GM12878 (cell line): Measurements from ENCODE around the gene CCT6A. TPM values are rescaled to one million over a fixed set of nuclear protein-coding genes. Genes with fewer than 3 reads are reported as not detected.

Source experiments
- ATAC-seq: fragments of 200-7000 bp; cut with Tn5 transposase; 3 replicates; pipeline ENCODE4 v1.9.1; 2020; ENCODE audit warnings: mild to moderate bottlenecking, moderate library complexity
- BruUV-seq: library from RNA; stranded (reverse); fragments of 400-500 nt; replicated peaks from 2 replicates; lab custom pipeline; 2021; lab: Mats Ljungman, UMichigan
- CTCF ChIA-PET: fragments of 300-600 bp; sonication (Branson Sonifier 250); formaldehyde crosslinking; extraction: SDS; loops from one replicate; lab custom pipeline; 2021; ENCODE audit warnings: inconsistent platforms; lab: Yijun Ruan, JAX
- POLR2A ChIA-PET: fragments of 350-600 bp; formaldehyde crosslinking; extraction: SDS; loops from one replicate; lab custom pipeline; 2021; ENCODE audit warnings: inconsistent platforms; lab: Charles Lee
- RAD21 ChIA-PET: fragments of 300-600 bp; sonication (Branson Sonifier 250); formaldehyde crosslinking; loops from one replicate; lab custom pipeline; 2023; ENCODE audit warnings: antibody characterized with exemption; ENCODE audit not compliant: unreplicated experiment; lab: Charles Lee
- SMC1A ChIA-PET: fragments of 300-600 bp; sonication (Branson Sonifier 250); formaldehyde crosslinking; loops from one replicate; lab custom pipeline; 2023; ENCODE audit not compliant: unreplicated experiment, uncharacterized antibody; lab: Charles Lee
- DNase-seq: peaks from one replicate; pipeline ENCODE4 v3.0.0-alpha.2; 2011; ENCODE audit warnings: low read depth, low spot score
- FAIRE-seq: peaks from 3 replicates; lab custom pipeline; 2011; peaks lifted over from hg19 to GRCh38; lab: Jason Lieb, UNC
- H2AFZ ChIP-seq: 2 replicates; pipeline ENCODE4 v1.6.0; 2011; ENCODE audit warnings: low read depth, low read length, control low read depth; ENCODE audit not compliant: control insufficient read depth
- H3K27ac ChIP-seq: 2 replicates; pipeline ENCODE4 v1.5.1; 2011; ENCODE audit warnings: control low read depth; ENCODE audit not compliant: control insufficient read depth, insufficient read depth
- H3K27me3 ChIP-seq, 2 experiments: replicated peaks in 1 of 2; 2 replicates each; pipeline versions ENCODE4 v1.6.0 to v1.6.1; 2011; ENCODE audit warnings: low read length in 1 of 2; ENCODE audit not compliant: control insufficient read depth in 2 of 2, insufficient read depth in 2 of 2
- H3K36me3 ChIP-seq, 2 experiments: 2 replicates each; pipeline ENCODE4 v1.5.1; 2011; ENCODE audit warnings: low read length in 1 of 2; ENCODE audit not compliant: control insufficient read depth in 2 of 2, insufficient read depth in 2 of 2
- H3K4me1 ChIP-seq: 2 replicates; pipeline ENCODE4 v1.6.1; 2011; ENCODE audit warnings: mild to moderate bottlenecking, low read length, moderate library complexity, mixed read lengths; ENCODE audit not compliant: control insufficient read depth, insufficient read depth
- H3K4me2 ChIP-seq: 2 replicates; pipeline ENCODE4 v1.6.0; 2011; ENCODE audit warnings: control low read depth; ENCODE audit not compliant: control insufficient read depth, insufficient read depth
- H3K4me3 ChIP-seq: fragments of 200-600 bp; sonication (generic); 2 replicates; pipeline ENCODE4 v1.5.1; 2016
- H3K79me2 ChIP-seq: 2 replicates; pipeline ENCODE4 v1.6.0; 2011; ENCODE audit warnings: low read length; ENCODE audit not compliant: control insufficient read depth, insufficient read depth
- H3K9ac ChIP-seq: 2 replicates; pipeline ENCODE4 v1.8.0; 2011; ENCODE audit warnings: low read length, control low read depth, mixed read lengths; ENCODE audit not compliant: control insufficient read depth, insufficient read depth
- H3K9me3 ChIP-seq: replicated peaks from 3 replicates; pipeline ENCODE4 v1.5.1; 2011; ENCODE audit warnings: mild to moderate bottlenecking, low read length; ENCODE audit not compliant: control insufficient read depth, insufficient read depth
- H4K20me1 ChIP-seq: 2 replicates; pipeline ENCODE4 v1.6.0; 2011; ENCODE audit not compliant: control insufficient read depth, insufficient read depth
- GATAD2B ChIP-seq: fragments of 450-650 bp; conservative IDR thresholded peaks from 2 replicates; pipeline ENCODE4 v1.6.1; 2017; ENCODE audit warnings: low read depth, mild to moderate bottlenecking, moderate library complexity
- IKZF2 ChIP-seq, 2 experiments: fragments of 450-650 bp; IDR thresholded peaks; 2 replicates each; pipeline ENCODE4 v1.6.1; 2017; ENCODE audit warnings: mild to moderate bottlenecking in 2 of 2, moderate library complexity in 2 of 2
- NR2C1 ChIP-seq: fragments of 450-650 bp; IDR thresholded peaks from 2 replicates; pipeline ENCODE4 v1.6.1; 2017; ENCODE audit warnings: antibody characterized with exemption, mild to moderate bottlenecking, moderate library complexity
- NR2F1 ChIP-seq: fragments of 450-650 bp; conservative IDR thresholded peaks from 2 replicates; pipeline ENCODE4 v1.6.1; 2017; ENCODE audit warnings: mild to moderate bottlenecking
- RCOR1 ChIP-seq: conservative IDR thresholded peaks from 2 replicates; pipeline ENCODE4 v1.6.1; 2012; ENCODE audit warnings: low read depth, low read length, improper control_type of control experiment
- RFX5 ChIP-seq: IDR thresholded peaks from 2 replicates; pipeline ENCODE4 v1.6.1; 2011; ENCODE audit warnings: low read depth, low read length, improper control_type of control experiment
- SUZ12 ChIP-seq: fragments of 200-600 bp; sonication (generic); IDR thresholded peaks from one replicate; pipeline ENCODE4 v1.6.1; 2018; ENCODE audit warnings: antibody characterized with exemption, mild to moderate bottlenecking; ENCODE audit not compliant: unreplicated experiment
- TAF1 ChIP-seq: IDR thresholded peaks from 2 replicates; pipeline ENCODE4 v1.6.1; 2011; ENCODE audit warnings: mild to moderate bottlenecking, low read depth, low read length, borderline replicate concordance
- ZNF207 ChIP-seq: fragments of 450-650 bp; IDR thresholded peaks from 2 replicates; pipeline ENCODE4 v1.6.1; 2014; ENCODE audit warnings: antibody characterized with exemption, mild to moderate bottlenecking, borderline replicate concordance
- ZNF274 ChIP-seq: IDR thresholded peaks from one replicate; pipeline ENCODE4 v1.8.0; 2011; ENCODE audit not compliant: insufficient read length, insufficient read depth
- ZNF384 ChIP-seq: IDR thresholded peaks from 2 replicates; pipeline ENCODE4 v1.6.1; 2012; ENCODE audit warnings: low read depth, mild to moderate bottlenecking, low read length, improper control_type of control experiment, borderline replicate concordance
- WGBS: methylation state at CpG from one replicate; pipeline ENCODE4 v1.1.6; 2016; ENCODE audit warnings: low lambda C conversion rate; ENCODE audit not compliant: insufficient replicate concordance, insufficient coverage; ENCODE audit errors: missing lambda C conversion rate; 5-methylcytosine and 5-hydroxymethylcytosine counted together
- in situ Hi-C: fragments of 300-500 bp; cut with MboI; formaldehyde crosslinking; loops from 9 replicates; pipeline ENCODE4 v1.14.3; 2018; ENCODE audit warnings: mixed read lengths
- intact Hi-C: fragments of 100-400 bp; cut with micrococcal nuclease; formaldehyde crosslinking; loops from one replicate; pipeline ENCODE4 v1.14.2; 2022; ENCODE audit not compliant: unreplicated experiment
- polyA plus RNA-seq, 11 experiments: library from polyadenylated mRNA; depleted of rRNA in 4 of 11; unstranded in 6 of 11; stranded (reverse) in 5 of 11; fragments of >200 nt; fragmentation: Nextera tagmentation in 4 of 11; fragmentation: Illumina TruSeq in 1 of 11; extraction: Ambion mirVana in 4 of 11; extraction: Trizol in 1 of 11; gene quantifications; 1 replicate in 1 of 11; 2 replicates in 10 of 11; pipeline versions ENCODE4 v1.2.1 to v1.2.3, GENCODE V29; 2011 to 2016; ENCODE audit warnings: inconsistent platforms in 2 of 11, missing spikeins in 2 of 11, low read depth in 1 of 11
- total RNA-seq, 4 experiments: library from RNA; depleted of rRNA in 3 of 4; stranded (reverse); fragments of >200 nt in 3 of 4; fragmentation: Illumina TruSeq in 1 of 4; extraction: Trizol in 1 of 4; gene quantifications; 2 replicates each; pipeline versions ENCODE4 v1.2.1 to v1.2.3, GENCODE V29; 2013 to 2021
- TF ChIP-seq, protein P1 (sequence below): fragments of 450-650 bp; IDR thresholded peaks from 2 replicates; pipeline ENCODE4 v1.6.1; 2016; ENCODE audit warnings: mild to moderate bottlenecking, moderate library complexity, borderline replicate concordance

CCT6A gene
- total and polyA plus RNA-seq, 10 of the 15 experiments (the other 5 are each of a cell fraction or from before 2014, with no cell fraction given), result 191 to 480 (median 296) TPM

DNA sequence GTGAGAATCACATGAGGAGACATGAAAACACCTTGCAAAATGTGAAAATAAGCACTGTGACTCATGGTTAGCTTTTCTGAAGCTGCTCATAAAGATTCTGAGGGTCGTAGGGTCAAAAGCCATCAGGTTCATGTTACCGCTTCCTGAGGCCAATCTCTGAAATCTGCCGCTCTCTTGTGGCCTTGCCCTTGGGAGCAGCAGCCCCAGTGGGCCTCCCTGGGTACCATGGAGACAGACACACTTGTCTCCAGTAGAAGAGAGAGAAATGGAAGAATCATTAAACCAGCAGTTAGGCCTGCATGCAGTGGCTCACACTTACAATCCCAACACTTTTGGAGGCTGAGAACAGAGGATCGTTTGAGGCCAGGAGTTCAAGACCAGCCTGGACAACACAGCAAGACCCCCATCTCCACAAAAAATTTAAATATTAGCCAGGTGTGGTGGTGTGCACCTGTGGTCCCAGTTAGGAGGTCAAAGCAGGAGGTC is 44.4 kb upstream of the CCT6A start:
- TF ChIP-seq ZNF274 (no peak), NR2C1 (peak; percentile 61), TAF1 (no peak), NR2F1 (peak; percentile 86), ZNF384 (0 out of 2 replicates have a peak, but pooled peaks have one; percentile 7)

DNA sequence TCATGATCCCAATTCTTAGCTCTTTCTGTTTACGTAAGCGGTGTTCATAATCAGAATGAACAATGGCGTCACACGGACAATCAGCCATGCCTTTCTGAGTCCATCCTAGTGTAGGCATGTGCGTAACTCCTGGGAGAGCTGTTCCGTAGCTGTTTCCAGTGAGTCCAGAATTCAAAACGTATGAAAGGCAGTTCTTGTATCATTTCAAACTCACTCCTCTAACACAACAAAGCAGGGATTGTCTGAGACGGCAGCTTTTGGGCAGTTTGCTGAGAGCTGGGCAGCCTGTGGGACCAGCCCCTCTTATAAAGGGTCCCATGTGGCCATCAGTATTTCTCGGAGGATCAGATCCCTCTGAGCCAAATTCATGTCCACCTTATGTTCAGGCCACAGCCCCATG is 43.7 kb upstream of the CCT6A start:
- DNase-seq (no peak), ATAC-seq (no peak), FAIRE-seq (no peak)
- H3K27me3 ChIP-seq, result no peaks in the 10 kb centered on the region
- no TSS peak for BruUV-seq
- POLR2A ChIA-PET, result interaction anchor here (0.9 kb wide), 1 partner anchor 43 kb away, joined by 3 read pairs; the partner anchor contains the start of genes CCT6A and PSPH
- RAD21 ChIA-PET, result interaction anchor here (3.9 kb wide), 1 partner anchor 66 kb away, joined by 18 read pairs; no protein-coding TSS in a partner anchor
- SMC1A ChIA-PET, result interaction anchor here (1.1 to 1.2 kb wide), 2 partner anchors 66 to 67 kb away, joined by 3 read pairs; no protein-coding TSS in a partner anchor
- no peaks in the 10 kb centered on the region for H4K20me1 ChIP-seq
- H3K27ac ChIP-seq, result no peak overlapping the region
- CTCF ChIA-PET, result interaction anchor here (1.1 to 11.2 kb wide), 3 partner anchors 11 to 66 kb away, joined by 4 to 95 read pairs (median 7); no protein-coding TSS in a partner anchor
- H3K4me3 ChIP-seq, result no peak overlapping the region
- H2AFZ ChIP-seq, result no peak overlapping the region
- 95% methylated on average over 9 of the region's 9 CpGs for WGBS
- H3K4me1 ChIP-seq, result no peaks in the 10 kb centered on the region
- H3K4me2 ChIP-seq, result no peak overlapping the region
- in situ Hi-C loops, result no loop called here
- intact Hi-C loops, result no loop called here
- 0 out of 4 replicates have a peak, but pooled peaks cover 0 to 3% of the 10 kb centered on the region in 2 experiments for H3K36me3 ChIP-seq
- no peak overlapping the region for H3K9ac ChIP-seq
- no peaks in the 10 kb centered on the region for H3K79me2 ChIP-seq
- H3K9me3 ChIP-seq, result no peaks in the 10 kb centered on the region
- TF ChIP-seq RCOR1, result no peak
- no peak for TF ChIP-seq SUZ12
- no peak for TF ChIP-seq RFX5
- no peak for TF ChIP-seq ZNF207
- TF ChIP-seq GATAD2B, result no peak
- TF ChIP-seq IKZF2 (IDR thresholded peaks at IDR 0.05), result no peak
- TF ChIP-seq, protein P1, sequence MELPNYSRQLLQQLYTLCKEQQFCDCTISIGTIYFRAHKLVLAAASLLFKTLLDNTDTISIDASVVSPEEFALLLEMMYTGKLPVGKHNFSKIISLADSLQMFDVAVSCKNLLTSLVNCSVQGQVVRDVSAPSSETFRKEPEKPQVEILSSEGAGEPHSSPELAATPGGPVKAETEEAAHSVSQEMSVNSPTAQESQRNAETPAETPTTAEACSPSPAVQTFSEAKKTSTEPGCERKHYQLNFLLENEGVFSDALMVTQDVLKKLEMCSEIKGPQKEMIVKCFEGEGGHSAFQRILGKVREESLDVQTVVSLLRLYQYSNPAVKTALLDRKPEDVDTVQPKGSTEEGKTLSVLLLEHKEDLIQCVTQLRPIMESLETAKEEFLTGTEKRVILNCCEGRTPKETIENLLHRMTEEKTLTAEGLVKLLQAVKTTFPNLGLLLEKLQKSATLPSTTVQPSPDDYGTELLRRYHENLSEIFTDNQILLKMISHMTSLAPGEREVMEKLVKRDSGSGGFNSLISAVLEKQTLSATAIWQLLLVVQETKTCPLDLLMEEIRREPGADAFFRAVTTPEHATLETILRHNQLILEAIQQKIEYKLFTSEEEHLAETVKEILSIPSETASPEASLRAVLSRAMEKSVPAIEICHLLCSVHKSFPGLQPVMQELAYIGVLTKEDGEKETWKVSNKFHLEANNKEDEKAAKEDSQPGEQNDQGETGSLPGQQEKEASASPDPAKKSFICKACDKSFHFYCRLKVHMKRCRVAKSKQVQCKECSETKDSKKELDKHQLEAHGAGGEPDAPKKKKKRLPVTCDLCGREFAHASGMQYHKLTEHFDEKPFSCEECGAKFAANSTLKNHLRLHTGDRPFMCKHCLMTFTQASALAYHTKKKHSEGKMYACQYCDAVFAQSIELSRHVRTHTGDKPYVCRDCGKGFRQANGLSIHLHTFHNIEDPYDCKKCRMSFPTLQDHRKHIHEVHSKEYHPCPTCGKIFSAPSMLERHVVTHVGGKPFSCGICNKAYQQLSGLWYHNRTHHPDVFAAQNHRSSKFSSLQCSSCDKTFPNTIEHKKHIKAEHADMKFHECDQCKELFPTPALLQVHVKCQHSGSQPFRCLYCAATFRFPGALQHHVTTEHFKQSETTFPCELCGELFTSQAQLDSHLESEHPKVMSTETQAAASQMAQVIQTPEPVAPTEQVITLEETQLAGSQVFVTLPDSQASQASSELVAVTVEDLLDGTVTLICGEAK, result no peak

More for the DNA sequence above, 44.4 kb upstream of the CCT6A start:
- H3K4me2 ChIP-seq, result no peak overlapping the region
- ChIA-PET RAD21 (interaction anchor here (1.6 to 3.9 kb wide), 2 partner anchors 57 to 67 kb away, joined by 4 to 18 read pairs; partner anchors contain the start of gene SUMF2), POLR2A (interaction anchor here (0.9 to 1.1 kb wide), 2 partner anchors 44 to 57 kb away, joined by 3 to 4 read pairs; partner anchors contain the start of genes CCT6A, PSPH and SUMF2), CTCF (interaction anchor here (1.1 to 11.2 kb wide), 4 partner anchors 12 to 366 kb away, joined by 4 to 95 read pairs (median 6); no protein-coding TSS in a partner anchor), SMC1A (interaction anchor here (0.9 to 1.5 kb wide), 5 partner anchors 44 to 366 kb away, joined by 3 to 4 read pairs (median 3); partner anchors contain the start of gene PSPH)
- no peak overlapping the region for H2AFZ ChIP-seq
- no peak overlapping the region for H3K9ac ChIP-seq
- no peak overlapping the region for H3K27ac ChIP-seq
- H4K20me1 ChIP-seq, result no peaks in the 10 kb centered on the region
- H3K4me3 ChIP-seq, result no peak overlapping the region
- no peaks in the 10 kb centered on the region for H3K79me2 ChIP-seq
- 0 out of 4 replicates have a peak, but pooled peaks cover 0 to 3% of the 10 kb centered on the region in 2 experiments for H3K36me3 ChIP-seq
- no TSS peak for BruUV-seq
- ATAC-seq, result no peak
- no peaks in the 10 kb centered on the region for H3K9me3 ChIP-seq
- no peak for DNase-seq
- no peak for FAIRE-seq
- intact Hi-C loops (no loop called here), in situ Hi-C loops (no loop called here)
- H3K4me1 ChIP-seq, result no peaks in the 10 kb centered on the region
- 76% methylated on average over 4 of the region's 4 CpGs for WGBS
- no peaks in the 10 kb centered on the region for H3K27me3 ChIP-seq
